HG03460 (cell line): ENCODE results near the gene OPN1SW.

ENCODE experiments used
- ATAC-seq: cut with Tn5 transposase; IDR thresholded peaks from one replicate; pipeline ENCODE4 v1.9.1; 2021; ENCODE audit not compliant: unreplicated experiment

The OPN1SW gene

GRCh38 chr7:128775744-128776474, at the start of gene OPN1SW:
Gene OPN1SW, minus strand, starts transcription at chr7:128775794. Its CDS starts 13 bp downstream, at chr7:128775781.
- no peak for ATAC-seq

DNA sequence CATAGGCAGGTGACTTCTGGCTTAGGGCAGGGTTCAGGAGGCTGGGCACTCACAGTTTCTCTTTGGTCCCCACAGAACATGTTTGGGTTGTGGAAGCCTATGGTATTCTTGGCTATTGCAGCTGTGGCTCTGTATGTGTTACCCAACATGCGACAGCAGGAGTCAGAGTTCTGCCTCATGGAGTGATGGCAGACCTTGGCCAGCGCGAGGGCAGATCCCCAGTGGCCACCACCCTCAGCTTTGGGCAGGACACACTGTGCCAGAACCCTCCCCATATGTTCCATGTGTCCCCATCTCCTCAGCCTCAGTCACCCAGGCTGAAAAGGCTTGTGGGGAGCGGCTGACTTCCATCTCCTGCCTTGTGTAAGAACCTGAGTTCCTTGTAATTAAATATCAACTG, 46.1 kb upstream of the OPN1SW start:
- ATAC-seq, result no peak

- no peak for ATAC-seq
Observed at GRCh38 chr7:128818694-128819093, 43.1 kb upstream of the OPN1SW start.

DNA sequence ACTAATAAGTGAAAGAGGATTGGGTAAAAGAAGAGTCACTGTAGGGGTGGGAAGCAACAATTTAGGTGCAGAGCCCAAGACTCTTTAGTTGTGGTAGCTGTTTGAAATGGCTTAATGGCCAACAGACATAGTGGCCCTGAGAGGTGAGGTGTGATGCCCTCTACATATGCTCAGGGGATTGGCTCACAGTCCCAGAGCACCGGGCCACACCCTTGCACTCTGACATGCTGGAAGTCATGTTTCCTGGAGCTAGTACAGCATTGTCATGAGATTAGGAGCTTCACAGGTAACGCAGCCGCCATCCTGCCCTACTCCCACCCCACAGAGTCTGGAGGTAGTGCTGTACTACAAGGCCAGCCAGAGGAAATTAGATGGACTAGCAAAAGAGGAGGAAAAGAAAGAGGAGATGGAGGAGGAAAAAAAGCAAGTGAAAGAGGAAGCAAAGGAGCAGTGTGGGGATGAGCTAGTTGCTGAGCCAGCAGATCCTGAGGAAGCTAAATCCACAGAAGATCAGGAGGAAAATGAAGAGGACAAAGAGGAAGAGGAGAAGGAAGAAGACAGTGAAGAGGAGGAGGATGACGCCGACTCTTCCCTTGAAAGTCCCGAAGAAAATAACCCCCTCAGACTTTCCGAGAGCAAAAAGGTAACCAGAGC, 39.8 kb upstream of the OPN1SW start:
- ATAC-seq, result no peak

- ATAC-seq, result no peak
Observed at GRCh38 chr7:128814499-128814898, 38.9 kb upstream of the OPN1SW start.

DNA sequence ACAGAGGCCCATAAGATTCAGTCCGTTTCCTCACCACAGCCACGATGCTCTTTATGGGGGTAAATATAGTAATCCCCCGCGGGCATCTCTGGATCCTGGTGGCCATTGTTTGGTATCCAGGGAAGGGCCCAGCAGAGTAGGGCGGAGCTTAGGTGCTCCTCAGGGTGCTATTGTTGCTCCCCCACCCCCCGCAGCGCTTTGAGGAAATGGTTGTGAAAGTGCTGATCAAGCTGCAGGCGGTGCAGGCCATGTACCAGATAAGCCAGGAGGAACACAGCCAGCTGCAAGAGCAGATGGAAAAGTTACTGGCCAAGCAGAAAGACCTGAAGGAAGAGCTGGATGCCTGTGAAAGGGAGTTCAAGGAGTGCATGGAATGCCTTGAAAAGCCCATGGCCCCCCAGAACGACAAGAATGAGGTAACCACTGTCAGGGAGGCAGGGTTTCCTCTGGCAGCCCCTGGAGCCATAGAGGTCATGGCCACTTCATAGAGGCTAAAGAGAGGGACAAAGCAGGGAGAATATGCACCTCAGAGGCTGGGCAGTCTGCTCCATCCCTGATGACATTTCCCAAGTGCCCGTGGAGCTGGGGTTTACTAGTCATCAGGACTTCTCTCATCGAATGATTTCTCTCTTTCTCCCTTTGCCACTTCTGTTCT, 37.0 kb upstream of the OPN1SW start:
- no peak for ATAC-seq

GRCh38 chr7:128811631-128812430, 36.2 kb upstream of the OPN1SW start:
- ATAC-seq, result no peak

DNA sequence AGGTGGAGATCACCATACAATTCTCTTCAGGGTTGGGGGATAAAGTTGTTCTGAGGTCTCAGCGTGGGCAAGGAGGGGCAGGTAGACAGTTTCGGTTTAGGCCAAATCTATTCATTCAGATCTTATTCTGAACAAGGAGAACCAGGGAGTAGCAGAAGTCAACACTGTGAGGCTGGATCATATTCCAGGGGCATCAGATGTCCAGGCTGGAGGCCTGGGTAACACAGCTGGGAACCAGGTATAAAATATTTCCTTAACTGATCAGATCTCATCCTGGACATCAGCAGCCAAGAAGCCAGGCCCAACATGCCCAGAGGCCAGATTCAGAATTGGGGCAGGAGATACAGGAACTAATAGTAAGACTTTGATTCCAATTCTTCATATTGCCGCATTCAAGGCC, 35.4 kb upstream of the OPN1SW start:
- no peak for ATAC-seq

- no peak for ATAC-seq
Observed at GRCh38 chr7:128810473-128810872, 34.9 kb upstream of the OPN1SW start.

GRCh38 chr7:128809363-128809762, 33.8 kb upstream of the OPN1SW start:
- no peak for ATAC-seq

DNA sequence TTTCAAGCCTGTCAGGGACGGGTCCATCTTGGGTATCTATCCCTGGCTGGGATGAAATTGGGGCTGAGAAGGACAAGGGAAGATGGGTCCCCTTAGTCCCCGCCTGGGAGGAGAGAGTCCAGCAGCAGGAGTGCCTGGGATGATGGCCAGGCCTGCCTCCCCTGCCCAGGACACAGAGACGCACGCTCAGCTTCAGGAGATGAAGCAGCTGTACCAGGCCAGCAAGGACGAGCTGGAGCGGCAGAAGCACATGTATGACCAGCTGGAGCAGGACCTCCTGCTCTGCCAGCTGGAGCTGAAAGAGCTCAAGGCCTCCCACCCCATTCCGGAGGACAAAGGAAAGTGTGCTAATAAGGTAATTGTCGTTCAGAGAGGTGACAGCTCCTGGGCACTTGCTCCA, 31.6 kb upstream of the OPN1SW start:
- ATAC-seq, result no peak

- ATAC-seq, result no peak
Observed at GRCh38 chr7:128805225-128805624, 29.6 kb upstream of the OPN1SW start.

- no peak for ATAC-seq
Observed at GRCh38 chr7:128804484-128804883, 28.9 kb upstream of the OPN1SW start.

DNA sequence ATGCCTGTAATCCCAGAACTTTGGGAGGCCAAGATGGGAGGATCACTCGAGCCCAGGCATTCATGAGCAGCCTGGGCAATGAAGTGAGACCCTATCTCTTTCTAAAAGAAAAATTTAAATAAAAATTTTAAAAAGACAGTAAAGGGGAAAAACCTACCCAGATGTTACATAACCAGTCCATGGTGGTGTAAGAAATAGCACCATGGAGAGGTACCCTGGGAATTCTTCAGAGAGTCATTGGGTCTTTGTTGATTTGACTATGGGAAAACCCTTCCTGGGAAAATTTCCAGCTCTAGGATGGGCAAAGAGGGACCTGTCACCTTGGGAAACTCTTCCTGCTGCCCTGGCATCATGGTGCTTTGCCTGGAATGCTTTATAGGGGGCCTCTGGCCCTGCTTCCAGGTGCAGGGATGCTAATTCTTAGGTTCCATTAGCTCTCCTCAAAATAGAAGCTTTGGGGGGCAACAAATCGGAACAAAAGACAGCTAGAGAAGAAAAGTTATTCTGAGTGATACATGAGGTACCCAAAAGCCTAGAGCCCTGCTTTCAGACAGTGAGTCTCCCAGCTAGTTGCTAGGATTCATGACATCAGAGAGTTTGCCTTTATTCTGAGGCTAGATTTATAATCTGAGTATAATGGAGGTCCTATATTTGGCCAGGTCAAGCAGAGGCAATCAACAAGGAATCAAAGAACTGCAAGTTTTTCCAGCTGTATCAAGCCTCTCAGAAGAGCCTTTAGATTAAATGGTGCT, 26.2 kb upstream of the OPN1SW start:
- no peak for ATAC-seq

DNA sequence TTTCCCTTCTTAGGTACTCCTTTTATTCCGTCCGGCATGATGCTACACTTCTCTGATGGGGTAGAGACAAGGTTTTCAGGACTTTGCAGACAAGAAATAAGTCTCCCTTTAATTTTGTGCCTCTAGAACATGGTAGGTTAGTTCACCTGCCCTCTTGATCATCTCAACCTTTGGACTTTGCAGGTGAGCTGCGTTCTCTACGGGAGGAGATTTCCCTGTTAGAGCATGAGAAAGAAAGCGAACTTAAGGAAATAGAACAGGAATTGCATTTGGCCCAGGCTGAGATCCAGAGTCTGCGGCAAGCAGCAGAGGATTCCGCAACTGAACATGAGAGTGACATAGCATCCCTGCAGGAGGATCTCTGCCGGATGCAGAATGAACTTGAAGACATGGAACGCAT, 25.4 kb upstream of the OPN1SW start:
- no peak for ATAC-seq

DNA sequence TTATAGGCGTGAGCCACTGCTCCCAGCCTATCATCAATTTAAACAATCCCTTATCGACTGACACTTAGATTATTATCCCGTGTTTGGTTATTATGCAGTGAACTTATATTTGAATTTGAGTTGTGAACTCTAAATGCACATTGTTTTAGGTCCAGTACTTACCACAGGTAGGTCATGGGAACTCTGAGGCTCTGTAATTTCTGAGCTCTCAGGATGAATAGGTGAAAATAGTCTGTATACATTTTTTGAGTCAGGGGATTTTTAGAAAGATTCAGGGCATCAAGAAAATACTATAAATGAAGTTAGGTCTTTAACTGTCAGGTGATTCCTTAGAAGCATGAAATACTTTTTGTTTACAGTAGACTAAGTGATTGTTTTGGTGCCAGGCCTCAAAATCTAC, 25.0 kb upstream of the OPN1SW start:
- no peak for ATAC-seq

DNA sequence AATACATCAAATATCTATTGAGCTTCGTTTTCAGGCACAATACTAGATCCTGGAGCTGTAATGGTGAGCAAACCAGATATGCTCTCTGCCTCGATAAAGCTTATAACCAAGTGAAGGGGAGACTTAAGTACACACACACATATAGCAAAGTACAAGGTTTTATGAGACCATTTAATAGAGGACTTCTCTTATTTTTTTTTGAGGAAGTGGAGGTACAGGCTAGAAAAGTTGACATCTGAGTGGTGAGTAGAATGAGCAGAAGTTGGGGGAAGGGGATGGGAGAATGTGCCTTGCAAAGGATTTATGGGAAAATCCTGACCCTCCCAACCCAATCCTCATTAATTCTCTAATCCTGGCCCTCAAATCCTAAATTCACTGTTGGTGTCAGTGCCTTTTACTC, 23.9 kb upstream of the OPN1SW start:
- no peak for ATAC-seq

GRCh38 chr7:128796327-128796726, 20.7 kb upstream of the OPN1SW start:
- no peak for ATAC-seq

DNA sequence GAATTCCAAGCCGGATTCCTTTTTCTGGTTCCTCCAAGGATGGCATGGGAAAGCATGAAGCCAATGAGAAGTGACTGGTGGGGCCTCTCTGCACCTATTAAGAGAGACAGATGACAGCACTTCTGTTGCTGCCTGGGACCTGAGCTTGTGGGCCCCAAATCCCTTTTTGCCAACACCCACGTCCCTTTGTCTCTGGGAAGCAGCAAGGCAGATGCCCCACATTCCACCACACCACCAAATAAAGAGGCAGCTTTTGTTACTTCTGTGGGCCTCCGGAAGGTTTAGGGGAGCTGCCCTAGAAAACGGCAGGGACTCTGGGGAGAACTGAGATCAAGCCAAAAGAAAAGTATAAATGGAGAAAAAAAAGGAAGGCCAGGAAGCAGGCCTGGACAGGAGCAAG, 19.5 kb upstream of the OPN1SW start:
- ATAC-seq, result no peak

- no peak for ATAC-seq
Observed at GRCh38 chr7:128794436-128794835, 18.8 kb upstream of the OPN1SW start.

DNA sequence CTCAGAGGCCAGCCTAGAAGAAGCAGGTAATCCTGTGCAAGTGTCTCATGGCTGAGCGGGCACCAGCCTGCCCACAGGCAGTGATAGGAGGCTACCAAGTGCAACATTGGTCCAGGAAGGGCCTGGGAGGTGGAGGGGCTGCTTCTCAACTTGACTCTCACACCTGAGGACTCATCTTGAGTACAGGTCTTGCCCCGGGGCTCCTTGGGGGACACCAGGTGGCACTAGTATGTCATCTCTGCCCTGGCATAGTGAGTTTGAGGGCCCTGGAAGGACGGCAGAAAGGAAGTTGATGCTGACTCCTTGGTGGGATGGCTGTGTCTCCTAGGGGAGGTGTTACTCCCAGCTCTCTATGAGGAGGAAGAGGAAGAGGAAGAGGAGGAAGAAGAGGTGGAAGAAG, 18.4 kb upstream of the OPN1SW start:
- no peak for ATAC-seq
